Neural cell (in vitro differentiated cells): ENCODE results near the gene ARHGEF40.

Source experiments
- EZH2 ChIP-seq: fragments of 200-600, 300-800 bp; shearing (Covaris generic), sonication (generic); IDR thresholded peaks from 2 replicates; pipeline ENCODE4 v1.6.1; 2014; ENCODE audit warnings: antibody characterized with exemption, low read length, borderline replicate concordance, mild to moderate bottlenecking; ENCODE audit not compliant: insufficient read depth, poor library complexity, severe bottlenecking
- POLR2AphosphoS5 ChIP-seq: IDR thresholded peaks from 2 replicates; pipeline ENCODE4 v1.6.1; 2012
- TAF1 ChIP-seq: IDR thresholded peaks from 2 replicates; pipeline ENCODE4 v1.6.1; 2012; ENCODE audit warnings: low read depth
- TF ChIP-seq, protein P1 (sequence below): fragments of 450-650 bp; IDR thresholded peaks from 2 replicates; pipeline ENCODE4 v1.5.1; 2014; ENCODE audit warnings: antibody characterized with exemption, mild to moderate bottlenecking, moderate library complexity; ENCODE audit not compliant: poor library complexity, severe bottlenecking

DNA sequence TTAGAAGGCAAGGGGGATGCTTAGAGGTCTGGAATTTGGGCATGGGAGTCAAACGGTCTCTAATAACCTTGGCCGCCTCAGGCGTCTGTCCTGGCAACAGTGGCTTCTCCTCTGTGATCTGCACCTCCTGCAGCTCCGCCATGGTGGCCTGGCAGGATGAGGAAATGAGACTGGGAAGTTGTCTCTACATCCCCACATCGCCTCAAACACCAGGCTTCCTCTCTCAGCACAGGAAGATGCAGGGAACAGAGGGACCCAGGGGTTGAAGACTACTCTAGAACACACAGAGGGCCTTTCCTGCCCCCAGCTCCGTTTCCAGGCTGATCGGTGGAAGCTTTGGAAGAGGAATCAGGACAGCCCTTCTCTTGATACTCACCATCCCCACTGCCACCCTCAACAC lies 46.9 kb upstream of the ARHGEF40 start:
- TF ChIP-seq, protein P1, sequence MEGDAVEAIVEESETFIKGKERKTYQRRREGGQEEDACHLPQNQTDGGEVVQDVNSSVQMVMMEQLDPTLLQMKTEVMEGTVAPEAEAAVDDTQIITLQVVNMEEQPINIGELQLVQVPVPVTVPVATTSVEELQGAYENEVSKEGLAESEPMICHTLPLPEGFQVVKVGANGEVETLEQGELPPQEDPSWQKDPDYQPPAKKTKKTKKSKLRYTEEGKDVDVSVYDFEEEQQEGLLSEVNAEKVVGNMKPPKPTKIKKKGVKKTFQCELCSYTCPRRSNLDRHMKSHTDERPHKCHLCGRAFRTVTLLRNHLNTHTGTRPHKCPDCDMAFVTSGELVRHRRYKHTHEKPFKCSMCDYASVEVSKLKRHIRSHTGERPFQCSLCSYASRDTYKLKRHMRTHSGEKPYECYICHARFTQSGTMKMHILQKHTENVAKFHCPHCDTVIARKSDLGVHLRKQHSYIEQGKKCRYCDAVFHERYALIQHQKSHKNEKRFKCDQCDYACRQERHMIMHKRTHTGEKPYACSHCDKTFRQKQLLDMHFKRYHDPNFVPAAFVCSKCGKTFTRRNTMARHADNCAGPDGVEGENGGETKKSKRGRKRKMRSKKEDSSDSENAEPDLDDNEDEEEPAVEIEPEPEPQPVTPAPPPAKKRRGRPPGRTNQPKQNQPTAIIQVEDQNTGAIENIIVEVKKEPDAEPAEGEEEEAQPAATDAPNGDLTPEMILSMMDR: no peak
- TF ChIP-seq POLR2AphosphoS5 (no peak), EZH2 (no peak), TAF1 (no peak)
